Psoas muscle (tissue), 8 donors: ENCODE measurements around the gene PTGR3. TPM values are rescaled to one million over a fixed set of nuclear protein-coding genes. Genes with fewer than 3 reads are reported as not detected.
A peak's percentile ranks its signal among the peaks of the same experiment; 100 is the strongest.

Experiments used
- ATAC-seq, 4 donors: fragments of 200-7000 bp; cut with Tn5 transposase; one replicate each; pipeline ENCODE4 v1.9.1; 2020; ENCODE audit warnings: moderate library complexity in 3 of 4, mild to moderate bottlenecking in 2 of 4
- DNase-seq, 2 donors: peaks; one replicate each; pipeline ENCODE4 v3.0.0-alpha.2; 2020
- H3K27ac ChIP-seq: fragments of 200-600 bp; one replicate; pipeline ENCODE4 v1.8.0; 2022
- H3K27me3 ChIP-seq, 3 donors: fragments of 200-600 bp in 1 of 3; one replicate each; pipeline versions ENCODE4 v1.6.1 to v1.8.0; 2013 to 2022; ENCODE audit warnings: low read length in 2 of 3, mild to moderate bottlenecking in 2 of 3, moderate library complexity in 1 of 3; ENCODE audit not compliant: insufficient read depth in 3 of 3
- H3K36me3 ChIP-seq, 2 donors: fragments of 200-600 bp in 1 of 2; one replicate each; pipeline versions ENCODE4 v1.6.1 to v1.8.0; 2013 to 2022; ENCODE audit warnings: low read depth in 1 of 2, mild to moderate bottlenecking in 1 of 2, moderate library complexity in 1 of 2; ENCODE audit not compliant: insufficient read depth in 1 of 2
- H3K4me1 ChIP-seq: fragments of 200-600 bp; one replicate; pipeline ENCODE4 v1.8.0; 2022
- H3K4me3 ChIP-seq: fragments of 200-600 bp; one replicate; pipeline ENCODE4 v1.8.0; 2022; ENCODE audit warnings: mild to moderate bottlenecking
- H3K9me3 ChIP-seq: fragments of 200-600 bp; one replicate; pipeline ENCODE4 v1.8.0; 2022
- whole genome bisulfite sequencing, 3 donors: extraction: QIAGEN DNeasy Blood & Tissue Kit; methylation state at CpG; one replicate each; pipeline versions ENCODE4 v1.1.6 to v1.1.7; 2013; 5-methylcytosine and 5-hydroxymethylcytosine counted together
- intact Hi-C, 2 donors: fragments of 100-400 bp; cut with DNase I; formaldehyde crosslinking; loops; one replicate each; pipeline versions ENCODE4 v1.11.0 to v1.14.2; 2022
- polyA plus RNA-seq, 3 donors: library from polyadenylated mRNA; stranded (reverse); fragments of 200-250 nt; gene quantifications; one replicate each; pipeline ENCODE4 v1.2.3, GENCODE V29; 2013
- total RNA-seq, 4 donors: library from RNA; stranded (reverse); fragmentation: NEBNext Ultra II Directional in 2 of 4; extraction: Animal tissue kit (Norgen Biotek cat#: 25700) in 2 of 4; gene quantifications; one replicate each; pipeline versions ENCODE4 v1.2.1 to v1.2.4, GENCODE V29; 2021 to 2023
- TF ChIP-seq, protein P1 (sequence below): fragments of 200-600 bp; IDR thresholded peaks from one replicate; pipeline ENCODE4 v1.8.0; 2022; ENCODE audit warnings: antibody characterized with exemption
- donor health status: healthy with polysubstance abuse.
- donor health status: DM: no; HTN: no; CAD: no; lungs with moderate emphysema.
- donor health status: Bipolar disorder and iron deficiency.
- donor health status: healthy.
- donor health status: DM: yes; HTN: yes; CAD: no.
- donor health status: DM: no; HTN: no; CAD: no.
- donor health status: DM: no; HTN: no; CAD: no.
- donor health status: DM: yes; HTN: yes; CAD: no.

PTGR3 gene
- total and polyA plus RNA-seq, 7 donors = 20.6 to 66.4 (median 31.7) TPM

DNA sequence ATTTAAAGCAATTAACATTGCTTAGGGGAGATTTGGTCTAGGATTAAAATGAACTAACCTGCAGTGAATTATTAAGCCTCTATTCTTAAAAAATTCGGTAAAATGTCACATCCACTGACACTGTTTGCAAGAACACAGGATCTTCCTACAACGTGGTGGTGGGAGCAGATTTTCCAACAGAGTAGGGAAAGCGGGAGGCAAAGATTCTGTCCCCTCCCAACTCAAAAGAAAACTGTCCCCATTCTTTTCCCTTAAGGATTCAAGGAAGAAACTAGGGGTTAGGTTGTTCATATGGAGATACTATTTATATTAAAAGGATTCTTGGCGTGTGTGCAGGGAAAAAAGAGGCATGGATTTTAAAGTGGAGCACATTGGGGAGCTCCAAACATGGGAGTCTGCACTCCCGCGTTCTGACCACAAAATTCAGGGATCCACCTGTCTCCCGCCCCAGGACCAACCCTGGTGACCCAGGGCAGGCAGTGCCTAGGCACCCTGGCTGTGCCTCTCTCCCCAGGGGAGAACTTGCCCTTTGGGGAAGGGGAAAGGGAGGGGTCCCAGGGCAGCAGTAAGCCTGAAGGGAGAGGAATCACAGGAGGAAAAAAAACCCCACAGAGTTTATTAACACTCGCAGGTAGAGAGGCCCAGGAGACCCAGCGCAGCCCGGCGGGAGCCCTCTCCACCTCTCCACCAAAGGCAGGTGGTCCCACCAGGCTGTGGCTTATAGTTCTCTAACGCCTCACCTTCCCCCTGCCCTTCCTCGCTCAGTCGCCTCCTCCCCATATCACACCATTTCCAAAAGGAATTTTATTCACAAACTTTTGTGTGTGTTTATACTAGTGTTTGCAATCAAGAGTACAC is 2.3 kb downstream of the PTGR3 start:
- H3K27ac ChIP-seq = peak overlapping the region; percentile 99
- intact Hi-C loops = loop anchor here in 1 of 2 donors (5.0 kb wide), 1 partner anchor 41 kb away; no protein-coding TSS in a partner anchor
- DNase-seq (no peak), ATAC-seq (no peak)
- peaks cover 44% of the 10 kb centered on the region for H3K4me1 ChIP-seq
- 20 to 47% (median 27%) methylated on average over 13 to 14 of the region's 14 CpGs for WGBS, 3 donors
- no peaks in the 10 kb centered on the region for H3K27me3 ChIP-seq
- no peaks in the 10 kb centered on the region for H3K36me3 ChIP-seq
- H3K4me3 ChIP-seq = peak overlapping the region; percentile 87
- H3K9me3 ChIP-seq = no peaks in the 10 kb centered on the region
- TF ChIP-seq, protein P1, sequence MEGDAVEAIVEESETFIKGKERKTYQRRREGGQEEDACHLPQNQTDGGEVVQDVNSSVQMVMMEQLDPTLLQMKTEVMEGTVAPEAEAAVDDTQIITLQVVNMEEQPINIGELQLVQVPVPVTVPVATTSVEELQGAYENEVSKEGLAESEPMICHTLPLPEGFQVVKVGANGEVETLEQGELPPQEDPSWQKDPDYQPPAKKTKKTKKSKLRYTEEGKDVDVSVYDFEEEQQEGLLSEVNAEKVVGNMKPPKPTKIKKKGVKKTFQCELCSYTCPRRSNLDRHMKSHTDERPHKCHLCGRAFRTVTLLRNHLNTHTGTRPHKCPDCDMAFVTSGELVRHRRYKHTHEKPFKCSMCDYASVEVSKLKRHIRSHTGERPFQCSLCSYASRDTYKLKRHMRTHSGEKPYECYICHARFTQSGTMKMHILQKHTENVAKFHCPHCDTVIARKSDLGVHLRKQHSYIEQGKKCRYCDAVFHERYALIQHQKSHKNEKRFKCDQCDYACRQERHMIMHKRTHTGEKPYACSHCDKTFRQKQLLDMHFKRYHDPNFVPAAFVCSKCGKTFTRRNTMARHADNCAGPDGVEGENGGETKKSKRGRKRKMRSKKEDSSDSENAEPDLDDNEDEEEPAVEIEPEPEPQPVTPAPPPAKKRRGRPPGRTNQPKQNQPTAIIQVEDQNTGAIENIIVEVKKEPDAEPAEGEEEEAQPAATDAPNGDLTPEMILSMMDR = no peak

DNA sequence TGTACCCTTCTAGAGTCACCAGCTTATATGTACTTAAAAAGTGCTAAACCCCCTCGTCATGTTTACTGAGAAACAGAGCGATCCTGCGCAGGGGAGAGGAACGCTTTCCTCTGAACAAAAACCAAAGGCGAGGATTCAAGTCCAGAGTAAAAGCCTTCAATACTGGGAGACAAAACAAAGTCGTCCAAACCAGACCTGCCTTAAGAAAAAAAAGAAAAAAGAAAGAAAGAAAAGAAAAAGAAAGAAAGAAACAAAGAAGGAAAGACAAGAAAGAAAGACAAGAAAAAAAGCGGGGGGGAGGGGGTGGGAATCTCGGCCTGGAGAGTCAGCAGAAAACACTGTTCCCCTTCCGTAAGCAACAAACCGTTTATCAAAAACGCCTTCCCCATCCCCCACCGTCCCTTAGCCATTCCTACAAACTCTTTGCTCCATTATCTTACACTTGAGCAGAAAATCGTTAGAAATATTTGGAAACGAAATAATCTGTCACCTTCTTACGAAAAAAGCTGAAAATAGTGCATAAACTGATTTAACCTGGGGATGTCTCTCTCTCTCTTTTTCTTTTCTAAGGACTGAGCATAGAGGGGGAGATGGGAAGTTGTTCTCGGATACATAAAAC is 3.3 kb downstream of the PTGR3 start:
- Histone ChIP-seq H3K36me3 (no peaks in the 10 kb centered on the region), H3K4me3 (peak overlapping the region; percentile 87), H3K4me1 (peaks cover 54% of the 10 kb centered on the region), H3K27me3 (no peaks in the 10 kb centered on the region), H3K9me3 (no peaks in the 10 kb centered on the region), H3K27ac (peak overlapping the region; percentile 99)
- WGBS, 3 donors = 18 to 52% (median 26%) methylated on average over 16 of the region's 16 CpGs
- intact Hi-C loops = loop anchor here in 1 of 2 donors (5.0 kb wide), 1 partner anchor 42 kb away; no protein-coding TSS in a partner anchor
- DNase-seq (no peak), ATAC-seq (no peak)
- TF ChIP-seq, protein P1 = no peak

- intact Hi-C loops = loop anchor here in 1 of 2 donors (5.0 kb wide), 2 partner anchors 42 to 43 kb away; no protein-coding TSS in a partner anchor
- no peaks in the 10 kb centered on the region for H3K27me3 ChIP-seq
- peaks cover 57% of the 10 kb centered on the region for H3K4me1 ChIP-seq
- peak overlapping the region; percentile 87 for H3K4me3 ChIP-seq
- peaks cover 0 to 6% of the 10 kb centered on the region in 2 donors for H3K36me3 ChIP-seq
- no peak for ATAC-seq
- no peaks in the 10 kb centered on the region for H3K9me3 ChIP-seq
- 9 to 25% (median 11%) methylated on average over 56 to 75 of the region's 75 CpGs for WGBS, 3 donors
- H3K27ac ChIP-seq = peak overlapping the region; percentile 99
- DNase-seq = peak; percentile 36 to 67
- TF ChIP-seq, protein P1 = no peak
These were observed 4.0 kb downstream of the PTGR3 start for GRCh38 chr18:75204732-75205513.

DNA sequence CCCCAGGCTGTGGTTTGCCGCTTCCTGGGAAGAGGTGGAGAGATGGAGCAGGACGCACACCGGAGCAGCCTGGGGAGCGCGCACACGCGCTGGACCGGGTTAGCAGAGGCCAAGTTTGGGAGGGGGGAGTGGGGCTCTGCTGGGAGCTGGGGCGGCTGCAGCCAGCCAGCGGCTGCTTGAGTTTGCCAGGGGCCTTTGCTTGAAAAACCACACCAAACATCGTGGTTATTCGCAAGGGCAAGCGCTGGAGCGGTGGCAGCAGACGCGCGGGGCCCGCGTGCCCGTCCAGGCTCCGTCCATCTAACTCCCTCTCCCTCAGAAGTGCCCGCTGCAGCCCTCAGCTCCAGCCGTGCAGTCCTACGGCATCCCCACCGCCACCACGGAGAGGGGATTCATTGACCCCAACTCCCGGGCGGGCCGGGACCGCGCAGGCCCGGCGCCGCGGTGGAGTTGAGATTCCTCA is 4.6 kb downstream of the PTGR3 start:
- Histone ChIP-seq H3K27me3 (no peaks in the 10 kb centered on the region), H3K4me1 (peaks cover 61% of the 10 kb centered on the region), H3K9me3 (no peaks in the 10 kb centered on the region), H3K4me3 (peak overlapping the region; percentile 87), H3K27ac (peak overlapping the region; percentile 99), H3K36me3 (peaks cover 0 to 8% of the 10 kb centered on the region in 2 donors)
- WGBS, 3 donors = 6 to 24% (median 9%) methylated on average over 30 to 35 of the region's 35 CpGs
- intact Hi-C loops = loop anchor here in 1 of 2 donors (5.0 kb wide), 1 partner anchor 42 kb away; no protein-coding TSS in a partner anchor
- DNase-seq = peak in 1 of 2 donors; percentile 60
- ATAC-seq = no peak
- TF ChIP-seq, protein P1 = no peak
